ENCODE data around the gene FSTL1. TPM values are rescaled to one million over a fixed set of nuclear protein-coding genes. Genes with fewer than 3 reads are reported as not detected.
"Not testable (repeated sequence)": the region's sequence is repeated elsewhere in the genome, so short reads cannot be mapped to it uniquely, and the experiment has no call there.

The FSTL1 gene
- polyA plus RNA-seq, 5 donors = 451 to 563 (median 556) TPM

DNA sequence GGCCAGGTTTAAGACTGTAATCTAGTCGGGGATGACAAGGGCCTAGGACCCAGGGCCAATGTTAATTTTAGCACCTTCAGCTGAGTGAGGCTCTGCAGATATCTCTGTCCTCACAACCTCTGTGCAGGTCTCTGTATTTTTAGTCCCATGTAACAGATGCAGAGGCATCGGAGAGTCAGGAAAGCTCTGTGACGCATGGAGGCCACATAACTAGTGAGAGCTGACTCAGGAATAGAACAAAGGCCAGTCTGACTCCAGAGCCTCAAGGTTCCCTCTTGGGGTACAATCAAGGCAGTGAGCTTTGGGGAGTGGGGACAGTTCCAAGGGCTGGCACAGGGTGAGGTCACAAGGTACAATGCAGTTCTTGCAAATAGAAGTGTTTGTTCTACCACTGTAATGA lies 31.0 kb downstream of the FSTL1 start:
- DNase-seq = no peak

DNA sequence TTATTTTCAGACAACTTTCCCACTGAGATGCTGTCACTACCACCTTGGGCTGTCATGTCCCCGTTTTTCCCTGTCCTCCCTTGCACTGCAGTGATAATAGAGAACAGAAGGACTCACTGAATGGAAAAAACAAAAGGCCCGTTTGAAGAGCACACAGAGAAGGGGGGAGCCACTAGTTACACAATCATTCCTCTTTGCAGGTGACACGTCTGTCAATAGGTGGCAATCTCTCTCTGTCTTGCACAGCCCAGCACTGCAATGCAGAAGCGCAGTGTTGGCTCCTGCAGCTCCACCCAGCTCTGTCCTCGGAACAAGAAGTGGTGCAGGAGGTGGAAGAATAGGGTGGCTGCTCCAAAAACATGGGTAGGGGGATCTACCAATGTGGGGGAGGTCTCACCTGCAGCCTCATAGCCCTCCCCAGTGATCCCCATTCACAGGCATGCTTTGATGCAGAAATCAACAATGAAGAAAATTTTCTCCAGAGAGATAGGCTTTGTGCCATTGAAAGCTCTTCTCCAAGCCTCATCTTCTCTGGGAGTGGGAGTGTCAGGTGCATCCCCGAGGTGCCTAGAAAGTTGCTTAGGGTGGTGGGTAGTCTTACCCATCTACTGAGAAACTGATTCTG lies 31.8 kb downstream of the FSTL1 start:
- no peak for DNase-seq

DNA sequence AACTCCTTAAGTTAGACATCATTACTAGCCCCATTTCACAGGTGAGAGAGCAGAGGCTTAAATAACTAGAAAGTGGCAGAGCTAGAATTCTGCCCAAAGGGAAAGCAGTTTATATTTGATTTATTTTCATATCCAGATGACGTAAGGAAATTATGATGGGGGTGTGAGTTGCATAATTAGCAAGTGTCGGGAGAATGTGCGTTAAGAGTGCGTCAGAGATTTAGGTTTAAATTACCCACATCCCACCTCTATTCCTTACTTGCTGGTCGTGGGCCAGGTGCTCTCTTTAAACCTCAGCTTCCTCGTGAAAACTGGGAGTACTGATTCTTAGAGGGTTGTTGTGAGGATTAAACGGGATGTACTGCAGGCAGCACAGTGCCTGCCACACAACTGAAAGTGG lies 32.3 kb downstream of the FSTL1 start:
- no peak for DNase-seq

DNA sequence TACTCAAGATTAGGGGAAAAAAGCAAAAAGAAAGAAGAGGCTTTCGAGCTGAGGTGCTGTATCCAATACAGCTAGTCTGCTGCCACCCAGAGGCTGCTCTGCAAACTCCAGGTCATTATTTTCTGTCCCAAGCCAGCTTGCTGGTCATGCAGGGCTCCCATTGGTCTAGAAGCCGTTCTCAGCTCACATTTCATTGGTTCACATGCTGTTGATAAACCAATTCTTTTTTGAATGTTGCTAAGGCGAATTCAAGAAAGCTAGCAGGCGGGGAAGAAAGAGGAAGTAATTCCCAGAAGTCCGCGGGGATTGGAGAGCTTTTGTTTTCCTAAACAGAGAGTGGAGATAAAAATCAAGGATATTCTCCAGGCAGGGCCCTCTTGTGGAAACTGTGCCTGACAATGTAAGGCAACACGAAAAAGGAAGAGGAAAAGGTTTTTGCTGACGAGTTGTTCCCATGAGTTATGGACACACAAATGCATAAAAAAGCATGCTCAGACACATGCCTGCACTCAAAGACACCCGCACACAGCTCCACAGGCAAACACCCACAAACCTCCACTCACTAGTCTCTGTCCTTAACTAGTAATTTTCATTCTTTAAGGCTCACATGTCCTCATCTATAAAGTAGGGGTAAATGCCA lies 33.4 kb downstream of the FSTL1 start:
- DNase-seq = peak; percentile 93 to 97

DNA sequence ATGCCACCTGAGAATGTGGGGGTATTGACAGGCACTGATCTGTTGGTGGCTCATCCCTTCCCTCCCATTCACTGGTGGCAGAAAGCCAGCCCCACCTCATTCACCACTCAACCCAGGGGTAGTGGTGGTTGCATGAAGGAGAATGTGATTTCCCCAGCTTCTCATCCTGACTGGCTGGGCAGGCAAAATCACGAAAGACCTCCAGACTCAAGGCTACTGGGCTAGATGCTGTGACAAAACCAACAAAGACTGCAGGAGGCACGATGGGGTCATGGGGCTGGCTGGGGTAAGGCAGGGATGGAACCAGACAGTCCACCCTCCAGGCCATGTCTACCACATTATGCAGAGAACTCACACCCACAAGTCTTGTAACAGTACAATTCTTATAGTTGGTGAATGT lies 33.9 kb downstream of the FSTL1 start:
- no peak for DNase-seq

DNA sequence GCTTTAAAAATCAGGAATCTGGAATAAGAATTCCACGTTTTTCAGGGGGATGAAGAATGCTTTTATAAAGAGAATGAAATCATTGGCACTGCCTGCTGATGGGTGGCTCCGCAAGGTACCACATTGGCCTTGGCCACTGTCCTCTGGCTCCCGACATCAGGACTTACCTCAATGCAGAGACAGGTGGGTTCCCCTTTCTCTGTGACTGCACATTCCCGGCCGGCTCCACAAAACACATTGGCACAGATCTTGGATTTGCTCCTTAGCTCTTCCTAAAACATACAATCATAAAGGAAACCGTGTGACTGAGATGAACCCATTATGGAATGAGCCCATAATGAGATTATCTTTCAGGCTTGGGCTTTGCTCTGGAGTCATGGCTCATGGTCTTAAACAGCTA lies 35.0 kb downstream of the FSTL1 start:
- no peak for DNase-seq

DNA sequence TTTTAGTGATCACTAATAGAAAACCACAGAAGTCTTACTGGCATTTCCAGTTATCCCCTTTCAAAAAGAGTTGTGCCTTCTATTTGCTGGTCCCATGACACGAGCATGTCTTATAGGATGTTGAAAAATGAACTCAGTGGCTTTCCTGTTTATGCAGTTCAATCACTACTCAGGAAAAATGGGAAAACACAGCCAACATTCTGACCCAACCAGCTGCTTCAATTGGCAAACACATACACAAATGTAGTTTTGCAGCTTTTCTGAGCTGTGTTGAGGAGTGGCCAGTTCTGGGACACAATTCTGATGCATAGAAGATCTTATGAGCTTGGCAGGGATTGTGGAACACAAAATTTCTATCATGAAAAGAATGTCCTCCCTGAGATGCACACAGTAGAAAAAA lies 40.3 kb downstream of the FSTL1 start:
- peak; percentile 80 to 82 for DNase-seq

DNA sequence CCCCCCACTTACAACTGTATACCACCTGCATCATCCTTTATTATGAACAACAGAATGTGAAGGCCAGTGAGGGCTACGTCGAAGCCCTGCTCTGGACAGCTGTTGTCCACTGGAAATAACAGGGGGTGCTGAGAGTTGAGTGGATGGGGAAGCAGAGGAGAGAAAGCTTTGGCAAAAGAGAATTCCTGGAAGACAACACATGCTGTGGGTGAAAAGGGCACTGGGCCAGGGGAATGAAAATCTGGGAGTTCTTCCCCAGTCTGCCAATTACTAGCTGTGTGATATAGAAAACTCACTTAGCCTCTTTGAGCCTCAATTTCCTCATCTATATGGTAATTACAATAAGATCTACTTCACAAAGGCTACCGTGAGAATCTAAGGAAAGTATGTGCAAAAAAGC lies 40.7 kb downstream of the FSTL1 start:
- no peak for DNase-seq

DNA sequence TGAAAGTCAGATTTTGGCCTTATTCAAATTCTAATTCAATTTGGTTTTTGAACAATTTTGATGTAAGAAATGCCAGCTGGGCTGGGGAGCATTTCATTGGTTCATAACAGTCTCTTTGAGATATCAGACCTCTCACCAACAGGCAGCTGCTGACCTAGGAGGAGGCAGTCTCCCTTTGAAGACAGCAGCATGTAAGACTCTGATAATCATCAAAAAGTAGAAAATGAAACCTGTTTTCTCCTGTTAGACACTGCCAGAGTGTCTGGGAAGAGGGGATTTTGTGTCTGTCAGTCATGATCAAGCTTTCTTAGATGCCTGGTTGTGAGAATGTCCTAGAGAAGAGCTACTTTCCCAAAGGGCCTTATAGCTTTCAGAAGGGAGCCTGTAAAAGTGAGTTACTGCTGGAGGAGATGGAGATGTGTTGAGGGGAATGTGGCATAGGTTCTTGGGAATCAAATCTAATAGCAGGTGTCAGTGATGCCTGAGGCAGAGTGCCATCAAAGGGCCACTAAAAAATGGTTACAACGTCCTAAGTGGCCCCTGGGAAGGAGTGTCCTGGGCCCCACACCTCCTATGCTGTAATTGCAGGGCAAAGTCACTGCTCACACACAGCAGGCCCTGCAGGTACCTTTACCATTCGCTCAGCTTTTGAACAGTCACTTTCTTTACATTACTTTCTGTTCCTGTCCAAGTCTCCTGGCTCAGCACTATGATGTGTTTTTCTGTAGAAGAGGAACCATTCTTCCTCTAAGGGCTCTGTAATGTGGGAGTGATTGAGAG lies 43.1 kb downstream of the FSTL1 start:
- DNase-seq = no peak

DNA sequence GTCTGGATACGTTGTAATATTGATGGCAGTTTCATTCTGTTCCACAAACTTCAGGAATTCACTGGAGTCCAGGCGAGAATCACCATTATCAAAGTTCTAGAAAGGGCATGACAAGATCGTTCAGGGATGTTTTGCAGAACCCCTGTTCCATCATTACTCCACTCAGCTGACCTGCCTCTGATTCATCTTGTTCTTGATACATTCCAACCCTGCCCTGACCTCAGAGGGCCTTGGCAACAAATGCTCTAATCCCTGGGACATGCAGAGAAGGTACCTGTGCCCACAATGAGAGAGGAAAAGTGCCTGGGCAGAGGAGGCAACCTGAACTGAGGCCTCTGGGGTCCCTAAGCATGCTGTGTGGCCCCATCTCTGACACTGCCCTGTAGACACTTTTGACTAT lies 45.9 kb downstream of the FSTL1 start:
- DNase-seq = no peak

DNA sequence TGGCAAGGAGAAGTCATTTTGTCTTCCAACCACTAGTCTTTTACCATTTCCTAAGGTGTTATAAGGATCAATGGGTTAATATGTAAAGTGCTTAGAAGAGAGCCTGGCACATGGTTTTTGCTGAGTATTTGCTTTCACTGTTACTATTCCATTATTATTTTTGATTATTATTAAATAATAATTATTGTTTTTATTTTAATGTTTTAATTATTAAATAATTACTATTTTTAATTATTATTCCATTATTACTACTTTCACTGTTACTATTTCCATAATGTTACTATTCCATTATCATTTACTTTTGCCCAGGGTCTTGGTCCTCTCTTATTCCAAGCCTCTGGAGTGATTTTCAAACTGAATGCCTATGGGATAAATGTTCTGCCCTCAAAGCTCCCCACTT lies 48.5 kb downstream of the FSTL1 start:
- no peak for DNase-seq

DNA sequence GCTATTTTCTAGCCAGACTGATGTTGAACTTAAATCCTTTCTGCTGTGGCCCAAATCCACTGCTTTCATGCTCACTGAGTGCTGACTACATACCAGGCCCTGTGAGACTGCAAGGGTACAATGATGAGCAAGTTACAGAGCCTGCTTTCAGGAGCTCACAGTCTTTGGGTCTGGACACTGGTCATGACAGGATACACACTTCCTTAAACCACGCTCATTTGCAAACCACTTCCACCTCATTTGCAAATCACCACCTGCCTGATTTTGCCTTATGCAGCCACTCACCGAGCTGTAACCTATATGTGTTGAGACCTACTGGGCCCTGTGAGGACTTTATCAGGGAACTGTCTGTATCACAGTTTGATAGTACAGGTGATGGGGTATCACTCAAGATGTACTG lies 51.4 kb downstream of the FSTL1 start:
- DNase-seq = no peak

DNA sequence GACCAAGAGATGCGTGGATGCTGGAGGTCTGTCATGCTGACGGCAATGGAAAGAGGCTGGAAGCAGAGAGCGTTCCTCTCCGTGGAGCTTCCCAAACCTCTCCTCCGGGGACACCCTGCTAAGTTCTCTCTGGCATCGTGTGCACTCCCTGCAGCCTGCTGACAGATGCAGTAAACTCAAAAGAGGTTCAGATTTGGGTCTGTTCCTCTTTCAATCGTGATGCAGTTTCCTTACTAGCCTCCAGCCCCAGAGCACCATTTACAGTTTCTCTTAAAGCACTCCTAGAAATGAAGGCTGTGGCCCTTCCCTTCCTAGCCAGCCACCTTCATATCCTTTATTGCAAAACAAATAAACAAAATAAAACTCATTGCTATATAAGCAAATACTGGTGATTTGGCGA lies 54.3 kb downstream of the FSTL1 start:
- DNase-seq = no peak

DNA sequence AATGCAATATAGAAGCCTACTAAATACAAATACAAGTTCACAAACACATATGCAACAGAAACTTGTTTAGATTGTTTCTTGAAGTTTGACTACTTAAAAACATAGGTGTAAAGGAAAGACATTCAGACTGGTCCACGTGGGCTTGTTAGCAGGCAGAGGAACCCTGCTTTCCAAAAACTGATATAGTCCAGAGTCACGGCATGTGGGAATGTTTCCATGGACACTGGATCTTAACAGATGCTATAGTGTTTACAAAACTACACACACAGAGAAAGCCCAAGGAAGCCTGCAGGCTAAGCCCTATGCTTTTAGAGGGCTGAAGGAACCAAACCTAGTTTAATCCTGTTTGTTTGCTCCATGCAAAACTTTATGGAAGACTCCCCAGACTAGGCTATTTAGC lies 56.4 kb downstream of the FSTL1 start:
- no peak for DNase-seq

DNA sequence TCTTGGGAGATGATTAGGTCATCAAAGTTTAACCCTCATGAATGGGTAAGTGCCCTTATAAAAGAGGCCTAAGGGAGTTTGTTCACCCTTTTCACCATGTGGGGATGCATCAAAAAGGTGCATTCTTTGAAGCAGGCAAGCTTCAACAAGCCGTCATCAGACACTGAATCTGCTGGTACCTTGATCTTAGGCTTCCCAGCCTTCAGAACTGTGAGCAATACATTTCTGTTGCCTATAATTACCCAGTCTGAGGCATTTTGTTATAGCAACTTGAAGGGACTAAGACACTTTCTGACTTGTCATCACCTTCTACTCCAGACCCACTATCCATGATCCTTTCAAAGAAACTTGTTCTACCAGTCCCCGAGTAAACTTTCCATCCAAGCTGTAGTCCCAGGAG lies 57.0 kb downstream of the FSTL1 start:
- no peak for DNase-seq

DNA sequence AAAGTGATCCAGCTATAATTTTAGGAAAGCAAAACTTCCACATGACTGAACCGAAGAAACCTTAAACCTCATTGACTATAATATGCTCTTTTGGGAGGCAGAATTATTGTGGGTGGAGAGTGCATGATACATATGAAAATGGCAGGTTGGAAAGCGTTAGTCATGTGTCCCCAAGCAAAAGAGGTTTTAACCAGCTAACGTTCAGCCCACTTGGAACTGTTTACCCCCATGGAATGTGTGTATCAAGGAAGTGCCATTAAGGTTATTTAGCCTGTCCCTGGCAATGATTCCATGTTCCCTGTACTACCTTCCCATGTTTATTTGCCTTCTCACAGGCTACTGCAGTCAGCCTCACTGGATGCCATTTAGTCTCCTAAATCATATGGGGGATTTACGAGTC lies 57.5 kb downstream of the FSTL1 start:
- DNase-seq = no peak

DNA sequence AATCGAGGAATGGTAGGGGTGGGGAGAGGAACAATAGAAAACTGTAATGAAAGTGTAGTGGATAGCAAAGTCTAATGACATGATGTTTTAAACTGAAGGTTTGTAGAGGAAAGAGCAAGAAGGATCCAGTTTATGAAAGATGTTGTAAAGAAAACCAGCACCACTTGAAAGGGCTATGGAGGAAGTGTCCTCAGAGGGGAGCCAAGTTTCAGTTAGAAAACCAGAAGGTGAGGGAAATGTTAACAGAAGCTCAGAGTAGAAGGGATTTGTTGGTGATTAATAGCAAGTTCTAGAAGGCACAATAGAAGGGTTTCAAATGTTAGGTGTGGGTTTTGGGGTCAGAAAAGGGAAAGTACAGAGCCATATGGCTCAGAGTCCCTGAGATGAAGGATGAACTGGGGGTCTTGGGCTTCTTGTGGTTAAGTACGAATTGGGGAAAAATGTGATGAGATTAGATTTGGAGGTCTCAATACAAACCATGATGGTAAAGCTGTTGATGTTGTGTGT lies 67.8 kb downstream of the FSTL1 start:
- no peak for DNase-seq

DNA sequence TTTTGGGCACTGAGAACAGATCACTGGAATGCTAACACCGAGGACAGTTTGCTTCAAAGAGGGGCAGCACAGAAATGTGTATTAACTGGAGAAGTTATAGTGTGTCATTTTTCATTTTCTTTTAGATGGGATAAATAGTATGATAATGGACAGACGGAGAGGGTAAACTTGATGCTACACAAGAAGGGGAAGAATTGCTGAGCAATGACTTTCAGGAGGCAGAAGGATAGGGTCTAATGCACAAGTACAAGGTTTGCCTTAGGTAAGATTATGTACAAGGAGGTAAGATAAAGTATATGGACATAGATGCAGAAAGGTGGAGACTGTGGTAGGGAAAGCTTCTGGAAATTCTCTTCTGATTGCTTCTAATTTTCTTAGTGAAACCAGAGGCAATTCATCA lies 69.3 kb downstream of the FSTL1 start:
- DNase-seq = no peak

DNA sequence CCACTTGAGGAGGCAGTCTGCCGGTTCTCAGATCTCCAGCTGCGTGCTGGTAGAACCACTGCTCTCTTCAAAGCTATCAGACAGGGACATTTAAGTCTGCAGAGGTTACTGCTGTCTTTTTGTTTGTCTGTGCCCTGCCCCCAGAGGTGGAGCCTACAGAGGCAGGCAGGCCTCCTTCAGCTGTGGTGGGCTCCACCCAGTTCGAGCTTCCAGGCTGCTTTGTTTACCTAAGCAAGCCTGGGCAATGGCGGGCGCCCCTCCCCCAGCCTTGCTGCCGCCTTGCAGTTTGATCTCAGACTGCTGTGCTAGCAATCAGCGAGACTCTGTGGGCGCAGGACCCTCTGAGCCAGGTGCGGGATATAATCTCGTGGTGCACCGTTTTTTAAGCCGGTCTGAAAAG lies 72.8 kb downstream of the FSTL1 start:
- DNase-seq = not testable (repeated sequence)

DNA sequence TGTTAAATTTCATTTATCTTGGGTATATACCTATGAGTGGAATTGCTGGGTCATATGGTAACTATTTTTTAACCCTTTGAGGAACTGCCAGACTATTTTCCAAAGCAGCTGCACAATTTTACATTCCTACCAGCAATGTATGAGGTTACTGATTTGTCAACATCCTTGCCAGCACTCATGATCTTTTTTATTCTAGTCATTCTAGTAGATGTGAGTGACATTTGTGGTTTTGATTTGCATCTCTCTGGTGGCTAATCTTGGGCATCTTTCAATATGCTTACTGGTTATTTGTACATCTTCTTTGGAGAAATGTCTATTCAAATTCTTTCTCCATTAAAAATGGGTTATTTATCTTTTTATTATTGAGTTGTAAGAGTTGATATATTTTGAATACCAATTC lies 80.3 kb downstream of the FSTL1 start:
- no peak for DNase-seq

DNA sequence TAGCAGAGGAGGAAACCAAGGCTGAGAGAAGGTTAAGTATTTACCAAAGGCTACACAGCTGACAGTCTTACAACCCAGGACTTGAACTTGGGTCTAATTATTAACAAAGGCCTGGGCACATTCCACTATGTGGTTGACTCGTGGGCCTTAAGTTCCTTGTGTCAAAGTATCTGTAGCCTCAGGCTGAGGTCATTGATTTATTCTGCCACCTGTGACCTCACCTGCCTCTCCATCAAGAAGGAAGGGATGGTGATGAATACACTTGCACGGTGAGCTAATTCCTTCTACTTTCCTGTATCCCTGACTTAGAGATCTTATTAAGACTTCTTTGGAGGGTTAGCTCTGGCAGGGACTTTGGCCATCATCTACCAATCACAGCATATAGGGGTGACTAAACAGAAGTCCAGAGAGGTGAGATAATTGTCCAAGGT lies 81.7 kb downstream of the FSTL1 start:
- DNase-seq = no peak

DNA sequence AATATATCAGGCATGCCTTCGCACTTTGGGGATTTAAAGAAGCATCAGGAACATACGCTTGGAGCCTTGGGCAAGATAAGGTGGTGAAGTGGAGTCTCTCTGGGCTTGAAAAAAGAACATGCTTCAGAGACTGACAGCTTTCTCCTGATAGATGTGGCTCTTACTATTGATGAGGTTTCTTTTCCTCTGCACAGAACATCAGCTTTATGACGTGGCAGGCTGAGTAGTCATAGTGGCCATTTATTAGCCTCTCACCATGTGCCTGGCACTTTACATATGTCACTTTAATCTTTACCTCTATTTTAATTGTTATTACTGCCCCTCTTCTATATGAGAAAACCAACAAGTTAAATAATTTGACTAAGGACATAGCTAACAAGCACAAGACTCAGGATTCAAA lies 82.6 kb downstream of the FSTL1 start:
- DNase-seq = no peak

DNA sequence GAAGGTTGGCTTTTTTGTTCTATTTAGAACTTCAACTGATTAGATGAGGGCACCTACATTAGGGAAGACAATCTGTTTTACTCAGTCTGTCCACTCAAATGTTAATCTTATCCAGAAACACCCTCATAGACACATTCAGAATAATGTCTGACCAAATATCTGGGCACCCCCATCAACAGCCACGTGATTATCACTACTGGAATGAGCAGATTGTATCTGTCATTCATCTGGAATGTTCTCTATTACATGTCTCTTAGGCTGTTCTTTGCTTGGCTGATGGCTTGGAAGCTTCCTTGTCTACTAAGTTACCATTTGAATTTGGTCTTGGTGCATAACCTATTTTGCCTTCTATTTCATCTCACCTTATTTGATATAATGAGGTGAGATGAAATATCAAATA lies 86.0 kb downstream of the FSTL1 start:
- DNase-seq = no peak

Measured in right lung (tissue), 5 donors.